Glomerular endothelial cell (primary cell): ENCODE measurements around the gene KIF20B. TPM values are rescaled to one million over a fixed set of nuclear protein-coding genes. Genes with fewer than 3 reads are reported as not detected.

ENCODE experiments used
- DNase-seq: peaks from one replicate; pipeline ENCODE4 v3.0.0-alpha.2; 2011; ENCODE audit warnings: low read depth, low spot score; ENCODE audit errors: extremely low read depth
- total RNA-seq: library from RNA; depleted of rRNA; stranded (reverse); fragments of >200 nt; gene quantifications from 2 replicates; pipeline ENCODE4 v1.2.3, GENCODE V29; 2015

The KIF20B gene, protein sequence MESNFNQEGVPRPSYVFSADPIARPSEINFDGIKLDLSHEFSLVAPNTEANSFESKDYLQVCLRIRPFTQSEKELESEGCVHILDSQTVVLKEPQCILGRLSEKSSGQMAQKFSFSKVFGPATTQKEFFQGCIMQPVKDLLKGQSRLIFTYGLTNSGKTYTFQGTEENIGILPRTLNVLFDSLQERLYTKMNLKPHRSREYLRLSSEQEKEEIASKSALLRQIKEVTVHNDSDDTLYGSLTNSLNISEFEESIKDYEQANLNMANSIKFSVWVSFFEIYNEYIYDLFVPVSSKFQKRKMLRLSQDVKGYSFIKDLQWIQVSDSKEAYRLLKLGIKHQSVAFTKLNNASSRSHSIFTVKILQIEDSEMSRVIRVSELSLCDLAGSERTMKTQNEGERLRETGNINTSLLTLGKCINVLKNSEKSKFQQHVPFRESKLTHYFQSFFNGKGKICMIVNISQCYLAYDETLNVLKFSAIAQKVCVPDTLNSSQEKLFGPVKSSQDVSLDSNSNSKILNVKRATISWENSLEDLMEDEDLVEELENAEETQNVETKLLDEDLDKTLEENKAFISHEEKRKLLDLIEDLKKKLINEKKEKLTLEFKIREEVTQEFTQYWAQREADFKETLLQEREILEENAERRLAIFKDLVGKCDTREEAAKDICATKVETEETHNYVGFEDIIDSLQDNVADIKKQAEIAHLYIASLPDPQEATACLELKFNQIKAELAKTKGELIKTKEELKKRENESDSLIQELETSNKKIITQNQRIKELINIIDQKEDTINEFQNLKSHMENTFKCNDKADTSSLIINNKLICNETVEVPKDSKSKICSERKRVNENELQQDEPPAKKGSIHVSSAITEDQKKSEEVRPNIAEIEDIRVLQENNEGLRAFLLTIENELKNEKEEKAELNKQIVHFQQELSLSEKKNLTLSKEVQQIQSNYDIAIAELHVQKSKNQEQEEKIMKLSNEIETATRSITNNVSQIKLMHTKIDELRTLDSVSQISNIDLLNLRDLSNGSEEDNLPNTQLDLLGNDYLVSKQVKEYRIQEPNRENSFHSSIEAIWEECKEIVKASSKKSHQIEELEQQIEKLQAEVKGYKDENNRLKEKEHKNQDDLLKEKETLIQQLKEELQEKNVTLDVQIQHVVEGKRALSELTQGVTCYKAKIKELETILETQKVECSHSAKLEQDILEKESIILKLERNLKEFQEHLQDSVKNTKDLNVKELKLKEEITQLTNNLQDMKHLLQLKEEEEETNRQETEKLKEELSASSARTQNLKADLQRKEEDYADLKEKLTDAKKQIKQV (N-terminal part only)
- total RNA-seq = 4.2 and 6.9 TPM in 2 replicates

DNA sequence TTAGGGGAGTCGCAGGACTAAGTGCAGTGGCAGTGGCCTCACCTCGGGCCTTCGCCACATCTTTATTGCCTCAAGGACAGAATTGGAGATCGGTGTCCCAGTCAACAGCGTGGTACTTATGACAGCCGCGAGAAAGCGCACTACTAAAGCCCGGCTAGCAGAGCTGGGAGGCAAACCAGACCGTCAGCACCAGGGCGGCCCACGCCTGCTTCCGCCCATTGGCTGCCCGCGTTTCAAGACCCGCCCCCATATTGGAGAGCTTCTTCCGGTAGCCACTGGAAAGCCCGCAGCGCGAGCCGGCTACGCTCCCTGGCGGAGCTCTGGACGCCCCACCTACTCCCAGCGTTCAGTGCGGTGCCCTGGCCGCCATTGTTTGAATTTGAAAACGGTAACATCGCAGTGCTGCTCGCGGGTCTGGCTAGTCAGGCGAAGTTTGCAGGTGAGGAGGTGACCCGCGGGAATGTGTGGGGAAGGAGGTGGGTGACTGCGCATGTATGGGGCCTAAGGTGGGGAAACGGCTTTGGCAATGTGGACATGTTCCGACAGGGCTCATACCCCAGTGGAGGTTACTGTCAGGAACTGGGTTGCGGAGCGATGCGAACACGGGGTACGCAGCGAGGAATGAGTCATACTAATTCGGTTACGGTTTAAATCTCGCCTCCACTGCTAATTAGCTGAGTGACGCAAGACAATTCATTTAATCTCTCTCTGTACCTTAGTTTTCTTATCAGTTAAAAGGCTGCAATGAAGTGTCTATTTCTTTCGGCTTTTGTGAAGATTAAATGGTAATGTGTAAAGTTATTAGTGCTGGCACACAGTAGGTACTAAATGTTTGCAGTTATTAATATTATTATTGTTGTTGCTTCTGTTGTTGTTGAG, at the start of gene KIF20B:
KIF20B (plus strand) TSS at position 349 of the 879 bp plus-strand sequence. CDS start 3,705 bp downstream, outside the sequence.
- peak; percentile 72 for DNase-seq

DNA sequence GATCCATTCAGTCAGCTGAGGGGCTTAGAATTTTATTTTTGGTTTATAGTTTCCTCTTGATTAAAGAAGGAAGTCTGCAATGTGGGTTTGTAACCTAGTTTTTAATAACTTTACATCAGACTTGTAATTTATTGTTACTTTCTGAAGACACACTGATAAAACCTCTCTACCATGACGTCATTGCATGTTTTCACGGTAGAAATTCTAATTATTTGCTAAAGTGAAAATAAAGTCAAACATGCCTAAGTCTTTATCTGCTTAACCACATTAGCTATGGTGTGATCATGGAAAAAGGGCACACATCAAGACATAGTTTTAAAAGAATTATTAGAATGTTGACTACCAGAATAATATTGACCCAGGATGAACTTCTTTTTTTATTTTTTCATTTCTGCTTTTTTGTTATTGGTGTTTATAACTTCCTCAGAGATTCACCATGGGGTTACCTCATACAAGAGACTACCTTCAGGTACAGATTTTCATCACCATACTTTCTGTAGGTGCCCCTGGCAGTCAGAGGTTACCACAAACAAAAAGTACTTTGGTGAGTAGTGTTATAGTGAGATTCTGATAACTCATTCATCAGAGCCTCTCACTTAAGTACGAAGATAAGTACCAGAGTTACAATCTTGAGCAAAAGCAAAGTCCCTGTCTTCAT, 49.3 kb upstream of the KIF20B start:
- no peak for DNase-seq

- DNase-seq = no peak
Measured at GRCh38 chr10:89652806-89653370, 48.5 kb upstream of the KIF20B start.

- no peak for DNase-seq
Measured at GRCh38 chr10:89653410-89653869, 48.0 kb upstream of the KIF20B start.

GRCh38 chr10:89655722-89656121, 45.7 kb upstream of the KIF20B start:
- DNase-seq = no peak

GRCh38 chr10:89657302-89657701, 44.1 kb upstream of the KIF20B start:
- no peak for DNase-seq

DNA sequence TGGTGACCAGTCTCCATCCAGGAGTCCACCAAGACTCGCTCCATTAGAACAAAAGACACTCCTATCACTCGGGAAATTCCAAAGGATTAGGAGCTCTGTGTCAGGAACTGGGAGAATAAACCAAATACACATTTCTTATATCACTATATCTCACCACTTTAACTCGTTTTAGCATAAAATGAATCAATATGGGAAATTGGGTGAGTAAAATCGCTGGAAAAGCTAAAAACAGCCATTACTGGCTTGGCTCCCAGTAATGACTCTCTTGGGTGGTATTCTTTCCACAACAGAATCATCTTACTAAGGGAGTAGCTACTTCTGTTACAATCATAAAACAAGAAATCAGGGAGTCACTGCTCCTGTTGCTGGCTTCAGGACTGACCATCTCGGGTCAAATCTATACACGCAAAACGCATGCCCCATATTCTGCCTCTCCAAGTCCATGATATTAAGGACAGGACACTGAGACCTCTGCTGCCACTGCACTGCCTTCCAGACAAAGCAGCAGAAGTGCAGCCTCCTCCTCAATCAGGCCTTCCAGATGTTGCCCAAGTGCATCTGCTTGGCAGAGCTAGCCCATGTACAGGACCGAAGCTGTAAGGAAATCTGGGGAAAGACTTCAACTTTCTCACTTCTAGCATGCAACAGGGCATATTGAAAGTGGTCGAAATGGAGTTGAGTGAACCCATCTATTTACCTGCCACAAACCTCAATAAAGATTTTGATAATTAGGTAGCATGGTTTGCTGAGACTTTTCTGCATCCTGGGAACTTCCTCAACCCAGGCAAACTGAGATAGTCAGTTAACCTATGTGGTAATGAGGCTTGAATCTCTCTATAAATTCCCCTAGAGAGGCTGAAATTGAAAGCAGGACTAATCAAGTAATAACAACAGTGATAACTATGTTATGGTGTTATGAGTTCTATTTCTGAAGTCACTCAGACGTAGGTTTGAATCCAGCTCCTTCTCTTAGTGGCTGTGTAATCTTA, 42.0 kb upstream of the KIF20B start:
- no peak for DNase-seq

DNA sequence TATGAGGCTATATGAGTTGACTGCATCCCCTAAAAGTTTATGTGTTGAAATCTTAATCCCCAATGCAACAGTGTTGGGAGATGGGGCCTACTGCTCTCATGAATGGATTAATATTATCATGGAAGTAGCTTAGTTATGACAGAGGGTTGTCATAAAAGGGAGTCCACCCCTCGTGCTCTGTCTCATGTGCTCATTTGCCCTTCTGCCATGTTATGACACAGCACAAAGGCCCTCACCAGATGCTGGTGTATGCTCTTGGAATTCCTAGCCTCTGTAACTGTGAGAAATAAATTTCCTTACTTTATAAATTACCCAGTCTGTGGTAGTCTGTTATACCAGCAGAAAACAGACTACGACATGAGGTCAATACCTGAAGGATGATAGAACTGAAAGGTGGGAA, 38.8 kb upstream of the KIF20B start:
- no peak for DNase-seq

DNA sequence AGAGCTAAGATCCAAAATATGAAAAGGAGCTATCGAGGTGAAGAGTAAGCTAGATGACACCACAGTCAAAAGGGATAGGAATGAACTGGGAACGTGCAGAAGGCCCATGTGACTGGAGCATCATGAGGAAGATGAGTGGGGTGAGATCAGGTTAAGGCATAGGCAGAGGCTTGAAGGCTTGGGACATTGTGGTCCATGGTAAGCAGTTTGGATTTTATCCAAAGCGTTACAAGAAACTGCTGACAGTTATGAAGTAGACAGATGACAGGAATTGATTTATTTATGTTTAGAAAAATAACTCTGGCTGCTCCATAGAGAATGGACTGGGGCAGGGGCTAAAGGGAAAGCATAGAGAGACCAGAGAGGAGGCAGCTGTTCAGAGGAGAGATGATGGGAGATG, 38.2 kb upstream of the KIF20B start:
- no peak for DNase-seq

DNA sequence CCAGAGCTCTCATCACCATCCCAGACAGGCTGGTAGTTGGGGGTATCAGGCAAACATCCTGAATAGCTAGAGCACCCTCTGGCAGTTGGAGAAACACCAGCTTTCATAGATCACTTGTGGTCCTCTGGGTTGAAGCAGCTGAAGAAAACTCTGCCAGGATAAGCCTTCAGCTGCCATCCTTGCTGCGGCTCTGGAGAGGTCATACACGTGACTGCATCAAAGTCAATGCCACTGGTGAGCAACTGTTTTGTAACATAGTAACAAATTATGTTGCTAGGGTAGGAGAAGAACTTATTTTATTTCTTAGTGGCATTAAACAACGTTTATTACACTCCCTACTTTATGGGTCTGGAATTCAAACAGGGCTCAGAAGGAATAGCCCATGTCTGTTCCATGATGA, 37.2 kb upstream of the KIF20B start:
- DNase-seq = no peak

- DNase-seq = no peak
Measured at GRCh38 chr10:89665302-89665701, 36.1 kb upstream of the KIF20B start.

DNA sequence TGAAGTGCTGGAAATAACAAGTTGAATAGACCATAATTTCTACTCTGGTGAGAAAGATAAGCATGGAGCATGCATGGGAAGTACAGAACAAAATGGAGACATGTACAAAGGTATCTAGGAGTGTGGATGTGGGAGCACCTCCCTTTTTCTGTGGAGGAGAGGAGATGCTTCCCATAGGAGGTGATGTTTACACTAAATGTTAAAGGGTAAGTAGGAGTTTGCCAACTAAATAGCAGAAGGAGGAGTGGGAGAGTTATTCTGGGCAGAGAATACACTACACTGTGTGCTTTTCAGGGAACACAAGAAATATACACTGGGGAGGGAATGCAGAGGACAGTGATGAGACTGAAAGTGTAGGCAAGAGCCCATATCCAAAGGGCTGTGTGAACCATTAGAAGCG, 35.3 kb upstream of the KIF20B start:
- no peak for DNase-seq

- no peak for DNase-seq
Measured at GRCh38 chr10:89668386-89669071, 32.9 kb upstream of the KIF20B start.

DNA sequence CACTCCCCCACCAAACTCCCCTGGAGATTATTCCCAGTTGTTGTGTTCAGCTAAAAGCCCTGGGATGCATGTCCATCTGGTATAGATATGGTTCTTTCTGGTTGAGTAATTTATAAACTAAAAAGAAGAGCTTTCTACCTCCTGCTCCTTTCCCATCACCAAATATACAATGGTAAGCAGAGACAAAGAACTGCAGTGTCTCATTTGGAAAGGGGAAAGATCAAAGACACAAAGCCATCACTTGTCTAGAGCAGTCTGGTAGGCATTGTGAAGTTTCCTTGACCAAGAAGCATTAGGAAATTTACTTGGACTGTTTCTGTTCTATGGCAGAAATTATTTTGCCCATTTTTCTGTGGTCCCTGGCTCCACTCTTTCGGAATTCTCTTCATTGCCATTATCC, 31.4 kb upstream of the KIF20B start:
- no peak for DNase-seq

GRCh38 chr10:89670926-89671325, 30.5 kb upstream of the KIF20B start:
- DNase-seq = no peak

- no peak for DNase-seq
Measured at GRCh38 chr10:89677341-89677740, 24.0 kb upstream of the KIF20B start.

DNA sequence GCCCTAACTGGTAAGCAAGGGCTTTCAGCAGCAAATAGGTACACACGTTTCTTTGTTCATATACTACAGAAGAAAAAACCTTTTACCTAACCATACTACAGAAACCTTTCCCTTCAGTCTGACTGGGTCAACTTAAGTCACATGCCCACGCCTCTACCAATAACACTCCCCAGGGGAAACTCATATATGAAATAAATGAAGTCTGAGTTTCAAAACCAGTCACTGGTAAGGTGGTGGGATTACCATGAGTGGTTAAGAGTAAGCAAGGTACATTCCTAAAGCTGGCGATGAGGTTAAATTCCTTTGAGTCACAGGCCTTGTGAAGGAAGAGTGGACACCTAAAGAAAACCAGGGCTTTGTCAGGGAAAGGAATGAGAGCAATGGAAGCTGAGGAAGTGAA, 21.4 kb upstream of the KIF20B start:
- no peak for DNase-seq
